Natural killer cell (primary cell): Measurements from ENCODE around the gene HDHD2. TPM values are rescaled to one million over a fixed set of nuclear protein-coding genes. Genes with fewer than 3 reads are reported as not detected.

ENCODE experiments used
- ATAC-seq, 3 donors: fragments of 150-1000 bp in 2 of 3; fragments of 200-7000 bp in 1 of 3; cut with Tn5 transposase; 1 replicate in 1 of 3; 2 replicates in 2 of 3; pipeline ENCODE4 v1.10.0; 2021; ENCODE audit warnings: mild to moderate bottlenecking in 2 of 3, moderate library complexity in 2 of 3
- DNase-seq, 2 donors: peaks; one replicate each; pipeline versions ENCODE4 v3.0.0 to v3.0.0-alpha.2; 2013 to 2021; ENCODE audit warnings: mixed read lengths in 1 of 2
- H3K27ac ChIP-seq: one replicate; pipeline ENCODE4 v1.5.1; 2013; ENCODE audit warnings: mild to moderate bottlenecking, low read length
- H3K27me3 ChIP-seq: one replicate; pipeline ENCODE4 v1.6.1; 2013; ENCODE audit warnings: low read length; ENCODE audit not compliant: control insufficient read depth, insufficient read depth
- H3K36me3 ChIP-seq: one replicate; pipeline ENCODE4 v1.6.1; 2013; ENCODE audit warnings: low read length; ENCODE audit not compliant: control insufficient read depth, insufficient read depth
- H3K4me1 ChIP-seq: one replicate; pipeline ENCODE4 v1.6.1; 2013; ENCODE audit warnings: low read length; ENCODE audit not compliant: control insufficient read depth, insufficient read depth
- H3K4me3 ChIP-seq: one replicate; pipeline ENCODE4 v1.5.1; 2013; ENCODE audit warnings: low read length
- H3K9me3 ChIP-seq: one replicate; pipeline ENCODE4 v1.6.1; 2013; ENCODE audit warnings: low read length; ENCODE audit not compliant: control insufficient read depth, insufficient read depth
- H3K27ac Mint-ChIP-seq, 2 donors: one replicate each; pipeline ENCODE4 v1.8.0; 2022; ENCODE audit warnings: mild to moderate bottlenecking in 2 of 2, mixed read lengths in 2 of 2, moderate library complexity in 1 of 2
- H3K27me3 Mint-ChIP-seq, 2 donors: one replicate each; pipeline ENCODE4 v1.8.0; 2022; ENCODE audit warnings: low read depth in 2 of 2, mixed read lengths in 2 of 2
- H3K36me3 Mint-ChIP-seq: one replicate; pipeline ENCODE4 v1.8.0; 2022; ENCODE audit warnings: mixed read lengths
- H3K4me1 Mint-ChIP-seq, 2 donors: one replicate each; pipeline ENCODE4 v1.8.0; 2022; ENCODE audit warnings: mixed read lengths in 2 of 2
- H3K4me3 Mint-ChIP-seq: one replicate; pipeline ENCODE4 v1.8.0; 2022; ENCODE audit warnings: mild to moderate bottlenecking, moderate library complexity, mixed read lengths
- H3K9me3 Mint-ChIP-seq, 2 donors: one replicate each; pipeline ENCODE4 v1.8.0; 2022; ENCODE audit warnings: mixed read lengths in 2 of 2
- CTCF ChIP-seq: fragments of 200-600 bp; IDR thresholded peaks from one replicate; pipeline ENCODE4 v1.8.0; 2022; ENCODE audit warnings: antibody characterized with exemption
- WGBS: methylation state at CpG from one replicate; pipeline ENCODE4 v1.1.7; 2013; ENCODE audit warnings: missing lambda C conversion rate; ENCODE audit not compliant: insufficient coverage; 5-methylcytosine and 5-hydroxymethylcytosine counted together
- intact Hi-C: fragments of 100-400 bp; cut with micrococcal nuclease; formaldehyde crosslinking; loops from one replicate; pipeline ENCODE4 v1.14.2; 2022
- total RNA-seq, 4 donors: library from RNA; stranded (reverse); fragments of 120-200 nt in 1 of 4; gene quantifications; one replicate each; pipeline versions ENCODE4 v1.2.3 to v1.2.4, GENCODE V29; 2013 to 2022

Gene HDHD2
- total RNA-seq, 3 donors from 2014 or later (not counting 1 experiment from before 2014, with no cell fraction given) = 27.5 to 36.2 (median 35.3) TPM

- Histone ChIP-seq H3K4me1 (no peaks in the 10 kb centered on the region), H3K27ac (no peak overlapping the region), H3K27me3 (no peaks in the 10 kb centered on the region), H3K9me3 (no peaks in the 10 kb centered on the region), H3K4me3 (no peak overlapping the region), H3K36me3 (no peaks in the 10 kb centered on the region)
- intact Hi-C loops = no loop called here
- Mint-ChIP-seq H3K4me3 (no peak overlapping the region), H3K27me3 (no peaks in the 10 kb centered on the region), H3K4me1 (no peaks in the 10 kb centered on the region), H3K27ac (no peak overlapping the region), H3K9me3 (no peaks in the 10 kb centered on the region), H3K36me3 (peaks cover 7% of the 10 kb centered on the region)
- ATAC-seq (no peak), DNase-seq (no peak)
- no peak for TF ChIP-seq CTCF
- WGBS = 100% methylated on average over 1 of the region's 4 CpGs
Measured at GRCh38 chr18:47120428-47120827, 29.9 kb downstream of the HDHD2 start.

GRCh38 chr18:47118981-47119380 is 31.3 kb downstream of the HDHD2 start:
- 100% methylated on average over 2 of the region's 2 CpGs for WGBS
- H3K36me3 ChIP-seq = peaks cover 8% of the 10 kb centered on the region

GRCh38 chr18:47115205-47115604 is 35.1 kb downstream of the HDHD2 start:
- Histone ChIP-seq H3K4me3 (no peak overlapping the region), H3K9me3 (no peaks in the 10 kb centered on the region), H3K4me1 (no peaks in the 10 kb centered on the region), H3K36me3 (peaks cover 34% of the 10 kb centered on the region), H3K27me3 (no peaks in the 10 kb centered on the region), H3K27ac (no peak overlapping the region)
- TF ChIP-seq CTCF = no peak
- DNase-seq = no peak
- Mint-ChIP-seq H3K36me3 (peaks cover 24% of the 10 kb centered on the region), H3K4me1 (no peaks in the 10 kb centered on the region), H3K4me3 (no peak overlapping the region), H3K27ac (no peak overlapping the region), H3K9me3 (no peaks in the 10 kb centered on the region), H3K27me3 (no peaks in the 10 kb centered on the region)
- WGBS = 98% methylated on average over 2 of the region's 2 CpGs
- intact Hi-C loops = no loop called here
- no peak for ATAC-seq

More at GRCh38 chr18:47118981-47119380, 31.3 kb downstream of the HDHD2 start:
- Histone ChIP-seq H3K27ac (no peak overlapping the region), H3K9me3 (no peaks in the 10 kb centered on the region), H3K4me1 (no peaks in the 10 kb centered on the region), H3K4me3 (no peak overlapping the region), H3K27me3 (no peaks in the 10 kb centered on the region)
- TF ChIP-seq CTCF = no peak
- H3K4me3 Mint-ChIP-seq = no peak overlapping the region
- H3K27ac Mint-ChIP-seq = no peak overlapping the region
- no peaks in the 10 kb centered on the region for H3K9me3 Mint-ChIP-seq
- no peaks in the 10 kb centered on the region for H3K4me1 Mint-ChIP-seq
- peaks cover 12% of the 10 kb centered on the region for H3K36me3 Mint-ChIP-seq
- no peaks in the 10 kb centered on the region for H3K27me3 Mint-ChIP-seq
- DNase-seq (no peak), ATAC-seq (no peak)
- intact Hi-C loops = no loop called here

- ATAC-seq (no peak), DNase-seq (no peak)
- no peaks in the 10 kb centered on the region for H3K4me1 Mint-ChIP-seq
- H3K27ac Mint-ChIP-seq = no peak overlapping the region
- no peaks in the 10 kb centered on the region for H3K27me3 ChIP-seq
- no peaks in the 10 kb centered on the region for H3K4me1 ChIP-seq
- H3K27ac ChIP-seq = no peak overlapping the region
- no peaks in the 10 kb centered on the region for H3K27me3 Mint-ChIP-seq
- intact Hi-C loops = no loop called here
- H3K36me3 ChIP-seq = peaks cover 36% of the 10 kb centered on the region
- WGBS = 100% methylated on average over 2 of the region's 2 CpGs
- H3K4me3 Mint-ChIP-seq = no peak overlapping the region
- no peaks in the 10 kb centered on the region for H3K9me3 ChIP-seq
- peaks cover 28% of the 10 kb centered on the region for H3K36me3 Mint-ChIP-seq
- no peak overlapping the region for H3K4me3 ChIP-seq
- TF ChIP-seq CTCF = no peak
- no peaks in the 10 kb centered on the region for H3K9me3 Mint-ChIP-seq
Measured at GRCh38 chr18:47113796-47114540, 36.3 kb downstream of the HDHD2 start.
